ENCODE results near the gene AFMID.

The AFMID gene

GRCh38 chr17:78185981-78186691, 1.0 kb upstream of the AFMID start:
- no peak for DNase-seq (ENCODE audit: extremely low spot score)
- CTCF ChIA-PET, result interaction anchor here (0.6 to 5.9 kb wide), 7 partner anchors 10 to 102 kb away, joined by 3 to 50 read pairs (median 3); no protein-coding TSS in a partner anchor
- POLR2A ChIA-PET, result interaction anchor here (0.6 to 1.5 kb wide), 5 partner anchors 8 to 62 kb away, joined by 3 to 6 read pairs (median 5); no protein-coding TSS in a partner anchor
- TF ChIP-seq, protein P1, sequence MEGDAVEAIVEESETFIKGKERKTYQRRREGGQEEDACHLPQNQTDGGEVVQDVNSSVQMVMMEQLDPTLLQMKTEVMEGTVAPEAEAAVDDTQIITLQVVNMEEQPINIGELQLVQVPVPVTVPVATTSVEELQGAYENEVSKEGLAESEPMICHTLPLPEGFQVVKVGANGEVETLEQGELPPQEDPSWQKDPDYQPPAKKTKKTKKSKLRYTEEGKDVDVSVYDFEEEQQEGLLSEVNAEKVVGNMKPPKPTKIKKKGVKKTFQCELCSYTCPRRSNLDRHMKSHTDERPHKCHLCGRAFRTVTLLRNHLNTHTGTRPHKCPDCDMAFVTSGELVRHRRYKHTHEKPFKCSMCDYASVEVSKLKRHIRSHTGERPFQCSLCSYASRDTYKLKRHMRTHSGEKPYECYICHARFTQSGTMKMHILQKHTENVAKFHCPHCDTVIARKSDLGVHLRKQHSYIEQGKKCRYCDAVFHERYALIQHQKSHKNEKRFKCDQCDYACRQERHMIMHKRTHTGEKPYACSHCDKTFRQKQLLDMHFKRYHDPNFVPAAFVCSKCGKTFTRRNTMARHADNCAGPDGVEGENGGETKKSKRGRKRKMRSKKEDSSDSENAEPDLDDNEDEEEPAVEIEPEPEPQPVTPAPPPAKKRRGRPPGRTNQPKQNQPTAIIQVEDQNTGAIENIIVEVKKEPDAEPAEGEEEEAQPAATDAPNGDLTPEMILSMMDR (IDR thresholded peaks at IDR 0.05; ENCODE audit: control extremely low read depth, extremely low read depth, low read depth, missing control alignments), result no peak

DNA sequence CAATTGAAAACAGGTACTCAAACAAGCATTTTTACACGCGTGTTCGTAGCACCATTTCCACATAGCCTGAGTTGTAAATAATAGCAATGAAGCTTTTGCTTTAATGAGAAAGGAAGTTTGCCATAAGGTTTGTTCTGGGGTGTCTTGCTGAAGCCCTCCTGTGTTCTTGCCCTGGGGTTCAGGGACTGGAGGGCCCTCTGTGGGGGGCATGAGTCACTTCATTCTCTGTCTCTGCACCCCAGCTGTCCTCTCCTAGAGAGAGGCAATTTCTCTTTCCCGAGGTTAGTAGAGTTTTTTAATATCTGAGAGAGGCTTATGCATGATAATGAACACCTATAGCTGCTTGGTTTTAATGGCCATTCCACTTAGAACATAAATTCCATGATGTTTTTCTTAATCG, 9.6 kb downstream of the AFMID start:
- POLR2A ChIA-PET, result interaction anchor here (0.7 to 0.8 kb wide), 2 partner anchors 10 to 1010 kb away, joined by 3 to 4 read pairs; partner anchors contain the start of genes AFMID and TK1
- CTCF ChIA-PET, result interaction anchor here (1.2 to 3.7 kb wide), 2 partner anchors 18 to 20 kb away, joined by 3 to 14 read pairs; no protein-coding TSS in a partner anchor
- no peak for DNase-seq (ENCODE audit: extremely low spot score)
- TF ChIP-seq, protein P1 (IDR thresholded peaks at IDR 0.05; ENCODE audit: control extremely low read depth, extremely low read depth, low read depth, missing control alignments), result no peak

DNA sequence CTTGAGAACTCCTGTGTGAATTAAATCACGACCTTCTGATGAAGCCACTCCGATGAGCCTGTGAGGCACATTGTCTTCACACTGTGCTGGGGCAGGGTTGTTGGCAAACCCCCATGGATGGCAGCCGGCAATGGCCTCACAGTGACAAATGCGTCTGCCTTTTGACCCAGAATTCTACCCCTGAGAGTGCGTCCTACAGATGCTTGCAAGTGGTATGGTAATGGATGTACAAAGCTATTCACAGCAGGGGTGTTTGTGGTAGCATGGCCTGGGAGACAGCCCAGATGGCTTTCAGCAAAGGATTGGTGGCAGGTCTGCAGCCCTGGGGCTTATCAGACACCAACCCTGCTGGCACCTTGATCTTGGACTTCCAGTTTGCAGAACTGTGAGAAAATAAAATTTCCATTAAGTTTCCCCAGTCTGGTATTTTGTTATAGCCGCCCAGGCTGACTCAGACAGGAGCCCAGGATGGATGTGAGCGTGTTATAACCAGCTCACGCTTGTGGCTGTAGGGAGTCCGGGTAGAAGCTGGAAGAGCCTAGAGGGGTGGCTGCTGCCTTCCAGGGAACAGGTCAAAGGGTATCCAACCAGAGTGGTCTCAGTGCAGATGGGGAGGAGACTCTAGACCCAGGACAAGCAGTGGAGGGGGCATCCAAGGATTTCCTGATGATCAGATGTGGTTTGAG, 10.1 kb downstream of the AFMID start:
- POLR2A ChIA-PET, result interaction anchor here (0.8 kb wide), 1 partner anchor 10 kb away, joined by 4 read pairs; the partner anchor contains the start of genes AFMID and TK1
- CTCF ChIA-PET, result interaction anchor here (1.3 to 3.7 kb wide), 2 partner anchors 21 to 84 kb away, joined by 3 to 14 read pairs; no protein-coding TSS in a partner anchor
- no peak for DNase-seq (ENCODE audit: extremely low spot score)
- TF ChIP-seq, protein P1 (IDR thresholded peaks at IDR 0.05; ENCODE audit: control extremely low read depth, extremely low read depth, low read depth, missing control alignments), result no peak

- ChIA-PET POLR2A (no interaction called here), CTCF (interaction anchor here (2.5 to 3.7 kb wide), 3 partner anchors 24 to 115 kb away, joined by 9 to 14 read pairs (median 11); no protein-coding TSS in a partner anchor)
- TF ChIP-seq, protein P1 (IDR thresholded peaks at IDR 0.05; ENCODE audit: control extremely low read depth, extremely low read depth, low read depth, missing control alignments), result no peak
- no peak for DNase-seq (ENCODE audit: extremely low spot score)
Observed at GRCh38 chr17:78200451-78200850, 13.3 kb downstream of the AFMID start.

- POLR2A ChIA-PET, result interaction anchor here (0.6 kb wide), 1 partner anchor 22 kb away, joined by 8 read pairs; no protein-coding TSS in a partner anchor
- no peak for DNase-seq (ENCODE audit: extremely low spot score)
- TF ChIP-seq, protein P1 (IDR thresholded peaks at IDR 0.05; ENCODE audit: control extremely low read depth, extremely low read depth, low read depth, missing control alignments), result no peak
- CTCF ChIA-PET, result interaction anchor here (1.2 to 1.7 kb wide), 3 partner anchors 16 to 65 kb away, joined by 3 read pairs; partner anchors contain the start of gene TK1
Observed at GRCh38 chr17:78202666-78203065, 15.5 kb downstream of the AFMID start.

- POLR2A ChIA-PET, result no interaction called here
- no peak for DNase-seq (ENCODE audit: extremely low spot score)
- TF ChIP-seq, protein P1 (IDR thresholded peaks at IDR 0.05; ENCODE audit: control extremely low read depth, extremely low read depth, low read depth, missing control alignments), result no peak
- CTCF ChIA-PET, result no interaction called here
Observed at GRCh38 chr17:78204387-78205123, 17.4 kb downstream of the AFMID start.
